K562 (cell line): ENCODE results near the gene RXYLT1. TPM values are rescaled to one million over a fixed set of nuclear protein-coding genes. Genes with fewer than 3 reads are reported as not detected.

ENCODE experiments used
- ATAC-seq: fragments of 200-7000 bp; cut with Tn5 transposase; 3 replicates; pipeline ENCODE4 v1.9.1; 2020; ENCODE audit warnings: moderate library complexity
- BruUV-seq: library from RNA; stranded (reverse); fragments of 400-500 nt; replicated peaks from 2 replicates; lab custom pipeline; 2021; lab: Mats Ljungman, UMichigan
- CTCF ChIA-PET: fragments of 300-600 bp; formaldehyde crosslinking; extraction: SDS; loops from one replicate; lab custom pipeline; 2021; ENCODE audit warnings: low intra/inter-chr PET ratio; lab: Yijun Ruan, JAX
- POLR2A ChIA-PET: fragments of 300-600, 350-650 bp; sonication (Branson Sonifier 250); formaldehyde crosslinking; extraction: SDS; loops from one replicate; lab custom pipeline; 2021; ENCODE audit warnings: antibody characterized with exemption, inconsistent platforms; lab: Yijun Ruan, JAX
- DNase-seq, 4 experiments: peaks; one replicate each; pipeline versions ENCODE4 v3.0.0 to v3.0.0-alpha.2; 2011 to 2018; ENCODE audit warnings: low spot score in 3 of 4, mixed read lengths in 3 of 4; ENCODE audit errors: extremely low read depth in 1 of 4
- FAIRE-seq: peaks from 2 replicates; lab custom pipeline; 2011; peaks lifted over from hg19 to GRCh38; lab: Jason Lieb, UNC
- H2AFZ ChIP-seq: 2 replicates; pipeline ENCODE4 v1.6.0; 2011; ENCODE audit warnings: low read depth, low read length, control low read depth, inconsistent platforms
- H3K27ac ChIP-seq: fragments of 200-600 bp; 3 replicates; pipeline ENCODE4 v1.8.0; 2011; ENCODE audit warnings: low read depth, mild to moderate bottlenecking, control low read depth, inconsistent platforms, low read length, moderate library complexity, mixed read lengths; ENCODE audit errors: extremely low read depth
- H3K27me3 ChIP-seq, 2 experiments: fragments of 300-600 bp in 1 of 2; 2 replicates in 1 of 2; 3 replicates in 1 of 2; pipeline versions ENCODE4 v1.6.0 to v1.8.0; 2011; ENCODE audit warnings: inconsistent platforms in 2 of 2, low read length in 2 of 2, mild to moderate bottlenecking in 1 of 2, mixed read lengths in 1 of 2, moderate library complexity in 1 of 2; ENCODE audit not compliant: control insufficient read depth in 2 of 2, insufficient read depth in 2 of 2
- H3K36me3 ChIP-seq: fragments of 300-600 bp; 3 replicates; pipeline ENCODE4 v1.8.0; 2011; ENCODE audit warnings: mild to moderate bottlenecking, low read length, inconsistent platforms; ENCODE audit not compliant: control insufficient read depth, insufficient read depth
- H3K4me1 ChIP-seq, 2 experiments: fragments of 200-600 bp in 1 of 2; replicated peaks in 1 of 2; 2 replicates in 1 of 2; 3 replicates in 1 of 2; pipeline versions ENCODE4 v1.5.1 to v1.8.0; 2011; ENCODE audit warnings: inconsistent platforms in 2 of 2, low read length in 2 of 2, mild to moderate bottlenecking in 1 of 2, mixed read lengths in 1 of 2, moderate library complexity in 1 of 2; ENCODE audit not compliant: control insufficient read depth in 2 of 2, insufficient read depth in 2 of 2
- H3K4me2 ChIP-seq: 2 replicates; pipeline ENCODE4 v1.6.1; 2011; ENCODE audit warnings: low read length, control low read depth, inconsistent platforms, mixed read lengths; ENCODE audit not compliant: insufficient read depth
- H3K4me3 ChIP-seq: fragments of 200-600 bp; sonication (generic), shearing (Covaris generic); 2 replicates; pipeline ENCODE4 v1.5.1; 2016; ENCODE audit warnings: control low read depth, inconsistent platforms
- H3K79me2 ChIP-seq: fragments of 200-600 bp; 3 replicates; pipeline ENCODE4 v1.8.0; 2011; ENCODE audit warnings: low read length, inconsistent platforms; ENCODE audit not compliant: control insufficient read depth, insufficient read depth
- H3K9ac ChIP-seq, 2 experiments: 2 replicates each; pipeline versions ENCODE4 v1.6.0 to v1.6.1; 2011; ENCODE audit warnings: low read depth in 2 of 2, low read length in 2 of 2, control low read depth in 1 of 2, inconsistent platforms in 1 of 2, mild to moderate bottlenecking in 1 of 2, mixed read lengths in 1 of 2; ENCODE audit not compliant: insufficient read depth in 1 of 2
- H3K9me1 ChIP-seq: one replicate; pipeline ENCODE4 v1.6.0; 2011; ENCODE audit warnings: inconsistent platforms, mild to moderate bottlenecking, low read length, moderate library complexity; ENCODE audit not compliant: control insufficient read depth, insufficient read depth
- H3K9me3 ChIP-seq: replicated peaks from 2 replicates; pipeline ENCODE4 v1.5.1; 2011; ENCODE audit warnings: low read depth, low read length, inconsistent platforms; ENCODE audit not compliant: control insufficient read depth, insufficient read depth
- H4K20me1 ChIP-seq: replicated peaks from 2 replicates; pipeline ENCODE4 v1.6.1; 2011; ENCODE audit warnings: low read length, inconsistent platforms, mixed read lengths; ENCODE audit not compliant: control insufficient read depth, insufficient read depth
- NFYB ChIP-seq: IDR thresholded peaks from 2 replicates; pipeline ENCODE4 v1.6.1; 2011; ENCODE audit warnings: mild to moderate bottlenecking, moderate library complexity; ENCODE audit not compliant: insufficient read length; ENCODE audit errors: extremely low read depth
- RCOR1 ChIP-seq, 2 experiments: IDR thresholded peaks; 2 replicates each; pipeline ENCODE4 v1.6.1; 2012; ENCODE audit warnings: low read depth in 2 of 2, low read length in 2 of 2, borderline replicate concordance in 1 of 2, improper control_type of control experiment in 1 of 2
- TCF3 ChIP-seq: sonication (generic); formaldehyde crosslinking; IDR thresholded peaks from 2 replicates; pipeline ENCODE4 v1.4.0; 2020; ENCODE audit warnings: mild to moderate bottlenecking, missing genetic modification reagents
- TCF7 ChIP-seq: sonication (generic); IDR thresholded peaks from 2 replicates; pipeline ENCODE4 v1.6.1; 2016; ENCODE audit warnings: antibody characterized with exemption, borderline replicate concordance
- TEAD2 ChIP-seq: fragments of 450-650 bp; IDR thresholded peaks from 2 replicates; pipeline ENCODE4 v1.6.1; 2016; ENCODE audit warnings: missing genetic modification characterization, control low read depth, missing compliant biosample characterization
- ZNF511 ChIP-seq: sonication (generic); formaldehyde crosslinking; IDR thresholded peaks from 2 replicates; pipeline ENCODE4 v1.8.0; 2022; ENCODE audit warnings: mild to moderate bottlenecking, missing genetic modification reagents
- ZNF589 ChIP-seq: fragments of 200-800 bp; sonication (Bioruptor generic); IDR thresholded peaks from 2 replicates; pipeline ENCODE4 v1.6.1; 2016; ENCODE audit warnings: low read depth, missing genetic modification characterization, missing compliant biosample characterization
- ZNF707 ChIP-seq: fragments of 250-450 bp; sonication (Bioruptor Pico); conservative IDR thresholded peaks from 2 replicates; pipeline ENCODE4 v1.8.0; 2022; ENCODE audit warnings: inconsistent platforms, mild to moderate bottlenecking, moderate library complexity
- WGBS: fragments of 100-300 bp; shearing (Covaris generic); methylation state at CpG from one replicate; pipeline ENCODE4 v1.1.6; 2016; ENCODE audit warnings: low coverage, mixed read lengths; ENCODE audit not compliant: insufficient coverage; ENCODE audit errors: missing lambda C conversion rate; 5-methylcytosine and 5-hydroxymethylcytosine counted together
- in situ Hi-C: fragments of 300-500 bp; cut with MboI; formaldehyde crosslinking; loops from 4 replicates; pipeline ENCODE4 v1.15.0; 2018; ENCODE audit warnings: inconsistent platforms, mixed read lengths
- intact Hi-C: fragments of 100-400 bp; cut with micrococcal nuclease; formaldehyde crosslinking; loops from 2 replicates; pipeline ENCODE4 v1.14.2; 2022
- polyA plus RNA-seq, 8 experiments: library from polyadenylated mRNA; depleted of rRNA in 4 of 8; stranded (reverse) in 5 of 8; unstranded in 3 of 8; fragments of >200 nt; fragmentation: Nextera tagmentation in 2 of 8; fragmentation: Illumina TruSeq in 1 of 8; extraction: Ambion mirVana in 2 of 8; extraction: Trizol in 1 of 8; gene quantifications; 2 replicates each; pipeline versions ENCODE4 v1.2.1 to v1.2.3, GENCODE V29; 2011 to 2014; ENCODE audit warnings: inconsistent platforms in 1 of 8, missing spikeins in 1 of 8
- total RNA-seq, 7 experiments: library from RNA; depleted of rRNA in 6 of 7; stranded (reverse); fragments of >200 nt in 6 of 7; fragmentation: Illumina TruSeq in 2 of 7; extraction: Trizol in 2 of 7; gene quantifications; 2 replicates each; pipeline versions ENCODE4 v1.2.1 to v1.2.3, GENCODE V29; 2011 to 2021; ENCODE audit warnings: low replicate concordance in 1 of 7
- TF ChIP-seq, protein P1 (sequence below), 3 experiments: IDR thresholded peaks in 2 of 3; conservative IDR thresholded peaks in 1 of 3; 2 replicates each; pipeline ENCODE4 v1.5.1; 2011 to 2012; ENCODE audit warnings: low read length in 3 of 3, mild to moderate bottlenecking in 3 of 3, control low read depth in 2 of 3, improper control_type of control experiment in 1 of 3, inconsistent platforms in 1 of 3, low read depth in 1 of 3, mixed read lengths in 1 of 3, moderate library complexity in 1 of 3; ENCODE audit not compliant: insufficient read depth in 2 of 3
- TF ChIP-seq, protein P2 (sequence below): fragments of 250-450 bp; sonication (Bioruptor Pico); IDR thresholded peaks from 2 replicates; pipeline ENCODE4 v1.4.0; 2020; ENCODE audit warnings: mild to moderate bottlenecking, moderate library complexity, borderline replicate concordance

RXYLT1 gene
- total and polyA plus RNA-seq, 9 of the 15 experiments (the other 6 are each of a cell fraction or from before 2014, with no cell fraction given): 6.7 to 26.5 (median 20.9) TPM

- no peaks in the 10 kb centered on the region for H3K36me3 ChIP-seq
- intact Hi-C loops: no loop called here
- no peak overlapping the region for H3K4me2 ChIP-seq
- BruUV-seq: no TSS peak
- H3K9me1 ChIP-seq: no peaks in the 10 kb centered on the region
- H3K9me3 ChIP-seq: no peaks in the 10 kb centered on the region
- no peak overlapping the region for H3K9ac ChIP-seq
- TF ChIP-seq ZNF511 (CRISPR knock-in tag) (no peak), TCF7 (no peak), ZNF589 (no peak), RCOR1 (IDR thresholded peaks at IDR 0.05; ENCODE audit: borderline replicate concordance in 1 of 2, low read depth in 2 of 2, low read length in 2 of 2) (no peak), TCF3 (no peak), TEAD2 (tag) (no peak), ZNF707 (CRISPR knock-in tag) (no peak), NFYB (no peak)
- TF ChIP-seq, protein P1, sequence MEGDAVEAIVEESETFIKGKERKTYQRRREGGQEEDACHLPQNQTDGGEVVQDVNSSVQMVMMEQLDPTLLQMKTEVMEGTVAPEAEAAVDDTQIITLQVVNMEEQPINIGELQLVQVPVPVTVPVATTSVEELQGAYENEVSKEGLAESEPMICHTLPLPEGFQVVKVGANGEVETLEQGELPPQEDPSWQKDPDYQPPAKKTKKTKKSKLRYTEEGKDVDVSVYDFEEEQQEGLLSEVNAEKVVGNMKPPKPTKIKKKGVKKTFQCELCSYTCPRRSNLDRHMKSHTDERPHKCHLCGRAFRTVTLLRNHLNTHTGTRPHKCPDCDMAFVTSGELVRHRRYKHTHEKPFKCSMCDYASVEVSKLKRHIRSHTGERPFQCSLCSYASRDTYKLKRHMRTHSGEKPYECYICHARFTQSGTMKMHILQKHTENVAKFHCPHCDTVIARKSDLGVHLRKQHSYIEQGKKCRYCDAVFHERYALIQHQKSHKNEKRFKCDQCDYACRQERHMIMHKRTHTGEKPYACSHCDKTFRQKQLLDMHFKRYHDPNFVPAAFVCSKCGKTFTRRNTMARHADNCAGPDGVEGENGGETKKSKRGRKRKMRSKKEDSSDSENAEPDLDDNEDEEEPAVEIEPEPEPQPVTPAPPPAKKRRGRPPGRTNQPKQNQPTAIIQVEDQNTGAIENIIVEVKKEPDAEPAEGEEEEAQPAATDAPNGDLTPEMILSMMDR (IDR thresholded peaks at IDR 0.05 in 2 of 3, conservative IDR thresholded peaks at IDR 0.05 in 1 of 3; ENCODE audit: insufficient read depth in 2 of 3, low read depth in 1 of 3, low read length in 3 of 3): no peak
- TF ChIP-seq, protein P2, sequence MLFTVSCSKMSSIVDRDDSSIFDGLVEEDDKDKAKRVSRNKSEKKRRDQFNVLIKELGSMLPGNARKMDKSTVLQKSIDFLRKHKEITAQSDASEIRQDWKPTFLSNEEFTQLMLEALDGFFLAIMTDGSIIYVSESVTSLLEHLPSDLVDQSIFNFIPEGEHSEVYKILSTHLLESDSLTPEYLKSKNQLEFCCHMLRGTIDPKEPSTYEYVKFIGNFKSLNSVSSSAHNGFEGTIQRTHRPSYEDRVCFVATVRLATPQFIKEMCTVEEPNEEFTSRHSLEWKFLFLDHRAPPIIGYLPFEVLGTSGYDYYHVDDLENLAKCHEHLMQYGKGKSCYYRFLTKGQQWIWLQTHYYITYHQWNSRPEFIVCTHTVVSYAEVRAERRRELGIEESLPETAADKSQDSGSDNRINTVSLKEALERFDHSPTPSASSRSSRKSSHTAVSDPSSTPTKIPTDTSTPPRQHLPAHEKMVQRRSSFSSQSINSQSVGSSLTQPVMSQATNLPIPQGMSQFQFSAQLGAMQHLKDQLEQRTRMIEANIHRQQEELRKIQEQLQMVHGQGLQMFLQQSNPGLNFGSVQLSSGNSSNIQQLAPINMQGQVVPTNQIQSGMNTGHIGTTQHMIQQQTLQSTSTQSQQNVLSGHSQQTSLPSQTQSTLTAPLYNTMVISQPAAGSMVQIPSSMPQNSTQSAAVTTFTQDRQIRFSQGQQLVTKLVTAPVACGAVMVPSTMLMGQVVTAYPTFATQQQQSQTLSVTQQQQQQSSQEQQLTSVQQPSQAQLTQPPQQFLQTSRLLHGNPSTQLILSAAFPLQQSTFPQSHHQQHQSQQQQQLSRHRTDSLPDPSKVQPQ (CRISPR knock-in tag): no peak
- no peak overlapping the region for H3K4me3 ChIP-seq
- WGBS: 1% methylated on average over 6 of the region's 6 CpGs
- no peaks in the 10 kb centered on the region for H3K4me1 ChIP-seq
- no peaks in the 10 kb centered on the region for H3K79me2 ChIP-seq
- ATAC-seq: no peak
- ChIA-PET CTCF (no interaction called here), POLR2A (no interaction called here)
- FAIRE-seq: no peak
- in situ Hi-C loops: loop anchor here (25.0 kb wide), 1 partner anchor 404 kb away; no protein-coding TSS in a partner anchor
- peaks cover 0 to 11% of the 10 kb centered on the region in 2 experiments; a peak in 2 of 5 replicates for H3K27me3 ChIP-seq
- no peak overlapping the region for H2AFZ ChIP-seq
- DNase-seq: no peak
- H3K27ac ChIP-seq: no peak overlapping the region
- no peaks in the 10 kb centered on the region for H4K20me1 ChIP-seq
These were observed 36.3 kb downstream of the RXYLT1 start for GRCh38 chr12:63816031-63816430.
